GM19240 (cell line): ENCODE results near the gene HIC2.
"Not testable (repeated sequence)": the region's sequence is repeated elsewhere in the genome, so short reads cannot be mapped to it uniquely, and the experiment has no call there.

Source experiments
- DNase-seq: peaks from one replicate; pipeline ENCODE4 v3.0.0; 2011; ENCODE audit warnings: low spot score; ENCODE audit not compliant: insufficient read length

HIC2 gene, protein sequence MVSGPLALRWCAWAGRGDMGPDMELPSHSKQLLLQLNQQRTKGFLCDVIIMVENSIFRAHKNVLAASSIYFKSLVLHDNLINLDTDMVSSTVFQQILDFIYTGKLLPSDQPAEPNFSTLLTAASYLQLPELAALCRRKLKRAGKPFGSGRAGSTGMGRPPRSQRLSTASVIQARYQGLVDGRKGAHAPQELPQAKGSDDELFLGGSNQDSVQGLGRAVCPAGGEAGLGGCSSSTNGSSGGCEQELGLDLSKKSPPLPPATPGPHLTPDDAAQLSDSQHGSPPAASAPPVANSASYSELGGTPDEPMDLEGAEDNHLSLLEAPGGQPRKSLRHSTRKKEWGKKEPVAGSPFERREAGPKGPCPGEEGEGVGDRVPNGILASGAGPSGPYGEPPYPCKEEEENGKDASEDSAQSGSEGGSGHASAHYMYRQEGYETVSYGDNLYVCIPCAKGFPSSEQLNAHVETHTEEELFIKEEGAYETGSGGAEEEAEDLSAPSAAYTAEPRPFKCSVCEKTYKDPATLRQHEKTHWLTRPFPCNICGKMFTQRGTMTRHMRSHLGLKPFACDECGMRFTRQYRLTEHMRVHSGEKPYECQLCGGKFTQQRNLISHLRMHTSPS

DNA sequence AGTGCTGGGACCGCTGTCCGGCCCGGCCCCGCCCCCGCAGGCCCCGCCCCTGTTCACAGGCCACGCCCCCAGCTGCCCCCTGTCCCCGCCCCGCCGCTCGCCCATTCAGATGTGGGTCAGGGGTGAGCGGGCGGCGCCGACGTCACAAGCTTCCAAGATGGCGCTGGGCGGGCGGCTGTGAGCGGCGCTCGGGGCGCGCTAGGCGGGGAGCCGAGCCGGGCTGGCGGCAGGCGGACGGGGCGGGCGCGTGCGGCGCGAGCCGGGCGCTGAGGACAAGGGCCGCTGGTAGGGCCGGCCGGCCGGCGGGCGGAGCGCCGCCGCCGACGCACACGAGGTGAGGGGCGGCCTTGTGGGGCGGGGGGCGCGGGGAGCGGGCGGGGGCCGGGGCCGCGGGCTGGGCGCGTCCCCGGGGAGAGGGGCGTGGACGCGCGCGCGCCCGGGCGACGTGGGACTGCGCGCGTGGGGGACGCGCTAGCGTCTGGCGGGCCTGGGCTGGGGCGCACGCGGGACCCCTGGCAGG, at the start of gene HIC2:
HIC2 (plus strand) TSS at position 145 of the 520 bp plus-strand sequence. CDS start 25,461 bp downstream, outside the sequence.
- DNase-seq = not testable (repeated sequence)

DNA sequence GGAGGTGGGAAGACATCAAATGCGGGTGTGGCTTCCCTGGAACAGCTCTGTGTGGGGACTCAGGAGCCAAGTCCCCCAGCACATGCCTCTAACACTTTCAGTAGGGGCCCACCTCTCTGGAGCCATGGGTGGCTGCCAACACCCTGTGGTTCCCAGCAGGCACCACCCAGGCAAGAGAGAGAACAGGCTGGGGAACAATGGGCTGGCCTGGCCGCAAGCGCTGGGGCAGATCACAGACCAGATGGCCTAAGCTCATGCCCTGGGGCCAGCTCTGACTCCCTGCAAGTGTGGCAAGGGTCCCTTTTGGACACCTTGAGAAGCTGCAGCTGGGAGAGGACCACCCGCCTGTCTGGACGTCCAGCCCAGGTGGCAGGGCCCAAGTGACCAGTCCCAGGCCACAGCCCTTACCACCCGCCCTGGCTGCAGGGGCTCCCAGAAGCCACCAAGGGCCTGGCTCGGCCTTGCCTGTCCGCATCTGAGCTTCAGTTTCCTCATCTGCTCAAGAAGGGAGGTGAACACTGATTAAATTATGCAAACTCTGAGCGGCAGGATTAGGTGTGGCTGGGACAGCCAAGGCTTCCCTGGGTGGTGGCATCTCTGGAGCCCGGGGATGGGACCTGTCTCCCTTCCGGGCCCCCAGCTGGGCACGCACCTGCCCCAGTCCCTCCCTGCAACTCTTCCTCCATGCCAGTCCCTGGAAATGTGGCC, 48.4 kb upstream of the HIC2 start:
- not testable (repeated sequence) for DNase-seq

DNA sequence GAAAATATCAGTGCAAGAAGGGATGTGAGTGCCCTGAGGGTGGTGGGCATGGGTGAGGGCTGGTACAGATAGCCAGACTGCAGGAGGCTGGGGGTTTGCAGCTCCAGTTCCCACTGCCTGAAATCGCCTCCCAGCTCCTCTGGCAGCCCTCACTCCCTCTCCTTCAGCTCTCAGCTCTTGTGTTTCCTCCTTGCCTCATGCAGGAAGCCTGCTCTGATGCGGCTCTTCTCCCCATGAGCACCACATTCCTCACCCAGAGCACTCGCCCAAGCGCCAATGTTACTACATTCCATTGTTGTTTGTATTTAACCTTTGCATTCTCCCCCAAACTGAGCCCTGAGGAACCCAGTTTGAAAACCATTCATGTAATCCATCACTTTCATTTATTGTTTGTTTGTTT, 41.3 kb upstream of the HIC2 start:
- DNase-seq = not testable (repeated sequence)

DNA sequence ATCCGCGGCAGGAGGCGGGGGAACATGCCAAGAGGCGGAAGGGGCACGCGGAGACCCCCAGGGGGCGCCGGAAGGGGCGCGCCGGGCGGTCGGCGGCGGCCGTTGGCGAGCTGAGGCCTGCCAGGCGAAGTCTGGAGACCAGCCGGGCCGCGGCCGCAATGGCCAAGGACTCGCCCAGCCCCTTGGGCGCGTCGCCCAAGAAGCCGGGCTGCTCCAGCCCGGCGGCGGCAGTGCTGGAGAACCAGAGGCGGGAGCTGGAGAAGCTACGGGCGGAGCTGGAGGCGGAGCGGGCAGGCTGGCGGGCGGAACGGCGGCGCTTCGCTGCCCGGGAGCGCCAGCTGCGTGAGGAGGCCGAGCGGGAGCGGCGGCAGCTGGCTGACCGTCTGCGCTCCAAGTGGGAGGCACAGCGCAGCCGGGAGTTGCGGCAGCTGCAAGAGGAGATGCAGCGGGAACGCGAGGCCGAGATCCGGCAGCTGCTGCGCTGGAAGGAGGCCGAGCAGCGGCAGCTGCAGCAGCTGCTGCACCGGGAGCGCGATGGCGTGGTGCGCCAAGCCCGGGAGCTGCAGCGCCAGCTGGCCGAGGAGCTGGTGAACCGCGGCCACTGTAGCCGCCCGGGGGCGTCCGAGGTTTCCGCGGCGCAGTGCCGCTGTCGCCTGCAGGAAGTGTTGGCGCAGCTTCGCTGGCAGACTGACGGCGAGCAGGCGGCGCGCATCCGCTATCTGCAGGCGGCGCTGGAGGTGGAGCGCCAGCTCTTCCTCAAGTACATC, 33.3 kb upstream of the HIC2 start, which contains the start of gene RIMBP3B:
RIMBP3B (plus strand) TSS at position 51 of the 767 bp plus-strand sequence; CDS start at position 159, 108 bp downstream.
- not testable (repeated sequence) for DNase-seq

DNA sequence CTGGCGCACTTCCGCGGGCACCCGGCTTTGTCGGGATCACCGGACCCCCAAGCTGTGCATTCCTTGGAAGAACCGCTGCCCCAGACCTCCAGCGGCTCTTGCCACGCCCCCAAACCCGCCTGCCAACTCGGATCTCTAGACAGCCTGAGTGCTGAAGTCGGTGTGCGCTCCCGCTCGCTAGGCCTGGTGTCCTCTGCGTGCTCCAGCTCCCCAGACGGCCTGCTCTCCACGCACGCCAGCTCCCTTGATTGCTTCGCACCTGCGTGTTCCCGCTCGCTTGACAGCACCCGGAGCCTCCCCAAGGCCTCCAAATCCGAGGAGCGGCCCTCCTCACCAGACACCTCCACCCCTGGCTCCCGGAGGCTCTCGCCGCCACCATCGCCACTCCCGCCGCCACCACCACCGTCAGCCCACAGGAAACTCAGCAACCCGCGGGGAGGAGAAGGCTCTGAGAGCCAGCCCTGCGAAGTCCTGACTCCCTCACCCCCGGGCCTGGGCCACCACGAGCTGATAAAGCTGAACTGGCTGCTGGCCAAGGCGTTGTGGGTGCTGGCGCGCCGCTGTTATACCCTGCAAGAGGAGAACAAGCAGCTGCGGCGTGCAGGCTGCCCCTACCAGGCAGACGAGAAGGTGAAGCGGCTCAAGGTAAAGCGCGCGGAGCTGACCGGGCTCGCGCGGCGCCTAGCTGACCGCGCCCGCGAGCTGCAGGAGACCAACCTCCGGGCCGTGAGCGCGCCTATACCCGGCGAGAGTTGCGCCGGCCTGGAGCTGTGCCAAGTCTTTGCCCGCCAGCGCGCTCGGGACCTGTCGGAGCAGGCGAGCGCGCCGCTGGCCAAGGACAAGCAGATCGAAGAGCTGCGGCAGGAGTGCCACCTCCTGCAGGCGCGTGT, 32.5 kb upstream of the HIC2 start:
- not testable (repeated sequence) for DNase-seq

DNA sequence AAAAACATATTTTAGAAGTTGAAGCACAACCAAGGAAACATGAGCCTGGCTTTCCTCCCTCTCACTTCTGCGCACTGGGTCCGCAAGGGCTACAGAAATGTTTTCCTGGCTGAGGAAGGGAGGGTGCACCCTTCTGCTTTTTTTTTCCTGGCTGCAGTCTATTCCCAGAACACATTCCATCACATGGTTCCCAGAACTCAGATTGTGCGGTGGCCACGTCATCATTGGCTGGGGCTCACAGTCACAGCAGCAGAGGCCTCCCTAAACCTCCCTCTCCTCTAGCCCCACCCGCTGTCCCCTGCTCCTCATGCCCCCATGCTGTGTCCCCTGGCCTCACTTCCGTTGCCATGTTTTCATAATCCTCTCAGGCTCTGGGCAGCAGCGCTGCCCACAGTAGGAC, 27.7 kb upstream of the HIC2 start:
- not testable (repeated sequence) for DNase-seq

DNA sequence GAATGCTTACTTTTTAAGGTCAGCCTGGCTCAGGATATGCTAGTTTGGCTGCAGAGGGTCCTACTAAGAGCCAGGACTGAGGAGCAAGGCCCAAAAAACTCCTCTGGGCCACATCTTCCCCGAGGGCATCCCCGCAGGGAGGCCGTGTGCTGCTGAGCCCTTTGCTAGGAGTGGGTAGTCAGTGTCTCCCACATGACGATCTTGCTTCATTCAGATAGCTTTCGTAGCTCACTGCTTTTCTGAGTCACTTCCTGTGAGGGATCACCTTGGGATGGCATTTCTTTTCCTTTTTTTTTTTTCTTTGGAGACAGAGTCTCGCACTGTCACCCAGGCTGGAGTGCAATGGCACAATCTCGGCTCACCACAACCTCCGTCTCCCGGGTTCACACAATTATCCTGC, 27.2 kb upstream of the HIC2 start:
- not testable (repeated sequence) for DNase-seq

DNA sequence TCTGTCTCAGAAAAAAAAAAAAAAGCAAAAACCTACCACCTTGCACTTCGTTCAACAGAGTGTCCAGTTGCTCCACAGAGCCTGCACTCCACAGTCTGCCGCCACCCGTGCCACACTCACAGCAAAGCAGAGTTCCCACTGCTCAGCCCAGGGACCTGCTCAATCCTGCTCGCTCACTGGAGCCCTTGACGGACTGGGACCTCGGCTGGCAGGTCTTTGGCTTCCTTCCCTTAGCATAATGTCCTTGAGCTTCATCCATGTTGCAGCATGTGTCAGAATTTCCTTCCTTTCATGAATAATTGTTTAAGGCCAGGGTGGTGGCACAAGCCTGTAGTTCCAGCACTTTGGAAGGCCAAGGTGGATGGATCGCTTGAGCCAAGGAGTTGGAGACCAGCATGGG, 22.6 kb upstream of the HIC2 start:
- not testable (repeated sequence) for DNase-seq

DNA sequence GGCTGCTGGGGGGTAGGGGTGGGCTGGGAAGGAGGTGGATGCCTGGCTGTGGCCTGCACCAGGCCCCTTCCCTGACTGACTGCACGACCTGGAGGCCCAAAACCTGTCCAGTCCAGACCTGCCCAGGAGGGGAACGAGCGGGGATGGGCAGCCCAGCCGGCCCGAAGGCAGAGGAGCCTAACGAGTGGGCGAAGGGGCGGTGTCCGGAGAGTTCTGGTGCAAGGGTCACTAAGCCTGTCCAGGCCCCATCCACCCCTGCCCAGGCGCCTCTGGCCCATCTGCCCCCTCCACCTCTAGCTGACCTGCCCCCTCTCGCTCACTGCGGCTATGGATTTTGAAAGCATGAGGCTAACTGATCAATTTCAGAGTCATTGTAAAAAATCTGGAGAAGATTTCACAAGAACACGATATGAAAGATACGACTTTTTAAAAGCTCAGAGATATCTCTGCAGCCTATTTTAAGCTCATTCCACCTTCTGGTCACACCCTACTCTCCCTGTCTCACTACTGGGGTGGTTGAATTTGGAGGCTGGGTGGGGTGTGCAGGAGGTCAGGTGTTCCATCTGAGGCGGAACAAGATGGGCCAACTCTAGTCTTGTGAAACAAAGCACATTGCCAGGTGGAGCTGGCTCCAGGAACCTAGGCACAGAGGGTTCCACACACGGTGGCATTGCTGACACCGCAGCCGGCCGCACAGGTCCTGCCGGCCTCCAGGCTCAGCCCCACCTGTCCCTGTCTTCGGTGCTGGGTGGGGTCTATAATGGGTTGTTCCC, 15.8 kb upstream of the HIC2 start:
- DNase-seq = not testable (repeated sequence)

DNA sequence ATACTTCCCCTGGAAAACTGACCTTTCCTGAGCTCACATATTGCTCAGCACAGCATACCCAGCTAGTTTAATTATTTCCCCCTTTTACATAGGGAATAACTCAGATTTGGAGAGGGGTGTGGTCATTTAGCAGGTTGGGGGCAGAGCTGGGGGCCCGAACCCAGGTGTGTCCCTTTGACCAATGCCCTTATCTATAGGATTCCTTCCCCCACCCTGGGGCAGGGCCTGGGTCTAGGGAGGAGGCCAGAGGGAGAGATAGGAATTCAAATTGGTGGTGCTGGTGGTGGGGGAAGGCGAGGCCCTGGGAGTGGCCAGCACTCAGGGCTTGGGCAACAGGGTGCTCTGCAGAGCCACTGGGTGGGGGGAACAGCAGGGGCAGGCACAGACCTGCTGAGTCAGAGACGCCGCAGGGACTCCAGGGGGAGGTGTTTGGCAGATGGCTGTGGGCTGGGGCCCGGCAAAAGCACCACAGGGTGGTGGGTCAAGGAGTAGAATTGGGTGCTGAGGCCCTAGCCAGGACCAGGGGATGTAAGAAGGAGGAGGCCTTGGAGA, 14.3 kb upstream of the HIC2 start:
- not testable (repeated sequence) for DNase-seq

DNA sequence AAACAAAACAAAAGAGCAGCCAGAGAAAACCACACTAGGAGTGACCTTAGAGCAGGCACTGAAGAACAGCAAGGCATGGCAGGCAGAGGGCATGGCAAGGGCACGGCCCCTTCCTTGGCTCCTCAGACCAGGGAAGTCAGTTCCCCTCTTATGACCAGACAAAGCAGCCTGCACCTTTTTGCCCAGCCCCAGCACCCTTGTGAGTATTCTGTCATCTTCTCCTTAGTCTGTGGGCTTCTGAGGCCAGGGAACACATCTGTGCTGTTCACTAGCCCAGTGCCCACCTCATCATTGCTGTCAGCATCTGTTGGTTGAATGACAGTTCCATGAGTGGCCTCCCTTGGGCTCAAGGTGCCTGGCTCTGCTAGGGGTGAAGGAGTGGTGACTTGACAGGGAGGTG, 10.0 kb upstream of the HIC2 start:
- not testable (repeated sequence) for DNase-seq

DNA sequence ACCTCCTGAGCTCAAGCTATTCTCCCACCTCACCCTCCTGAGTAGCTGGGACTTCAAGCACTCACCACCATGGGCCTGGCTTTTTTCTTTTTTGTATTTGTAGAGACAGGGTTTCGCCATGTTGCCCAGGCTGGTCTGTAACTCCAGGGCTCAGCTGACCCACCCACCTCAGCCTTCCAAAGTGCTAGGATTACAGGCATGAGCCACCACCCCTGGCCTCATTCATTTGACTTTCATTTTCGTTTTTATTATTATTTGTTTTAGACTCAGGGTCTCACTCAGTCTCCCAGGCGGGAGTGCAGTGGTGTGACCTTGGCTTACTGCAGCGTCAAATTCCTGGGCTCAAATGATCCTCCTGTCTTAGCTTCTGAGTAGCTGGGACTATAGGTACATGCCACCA, 9.4 kb upstream of the HIC2 start:
- DNase-seq = not testable (repeated sequence)

DNA sequence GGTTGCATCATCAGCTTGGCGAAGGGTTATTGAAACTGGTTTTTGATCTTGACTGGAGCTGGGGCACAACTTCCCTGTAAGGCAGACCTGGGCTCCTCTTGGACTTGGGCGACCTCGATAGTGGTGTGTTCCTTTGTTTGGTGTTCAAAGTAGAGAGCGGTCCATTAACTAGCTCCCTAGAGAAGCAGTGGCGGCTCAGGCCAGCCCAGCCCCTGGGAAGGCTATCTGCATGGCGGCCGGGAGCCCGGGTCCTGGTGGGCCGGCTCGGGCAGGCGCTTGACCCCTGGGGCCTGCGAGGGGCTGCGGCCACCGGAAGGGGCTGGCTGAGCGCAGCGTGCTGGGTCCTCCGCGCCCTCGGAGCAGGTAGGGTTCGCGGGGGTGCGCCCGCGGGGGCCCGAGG, 796 bp upstream of the HIC2 start:
- not testable (repeated sequence) for DNase-seq

DNA sequence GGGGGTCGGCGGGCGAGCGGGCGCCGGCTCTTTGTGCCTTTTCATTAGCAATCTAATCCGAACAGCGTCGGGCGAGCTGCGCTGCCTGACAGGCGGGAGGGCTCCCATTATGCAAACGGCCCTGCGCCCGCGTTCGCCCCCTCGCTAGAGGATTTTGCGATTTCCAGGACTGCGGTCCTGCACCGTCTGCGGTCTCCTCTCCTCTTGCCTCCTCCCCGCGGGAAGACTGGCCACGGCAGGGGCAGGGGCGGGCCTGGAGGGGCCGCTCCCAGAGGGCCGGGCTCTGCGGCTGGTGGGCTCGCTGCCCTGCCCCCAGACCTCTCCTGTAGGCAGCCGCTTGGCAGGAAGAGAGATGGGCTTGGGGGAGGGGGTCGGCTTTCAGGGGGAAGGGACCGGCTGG, 682 bp downstream of the HIC2 start:
- DNase-seq = not testable (repeated sequence)

DNA sequence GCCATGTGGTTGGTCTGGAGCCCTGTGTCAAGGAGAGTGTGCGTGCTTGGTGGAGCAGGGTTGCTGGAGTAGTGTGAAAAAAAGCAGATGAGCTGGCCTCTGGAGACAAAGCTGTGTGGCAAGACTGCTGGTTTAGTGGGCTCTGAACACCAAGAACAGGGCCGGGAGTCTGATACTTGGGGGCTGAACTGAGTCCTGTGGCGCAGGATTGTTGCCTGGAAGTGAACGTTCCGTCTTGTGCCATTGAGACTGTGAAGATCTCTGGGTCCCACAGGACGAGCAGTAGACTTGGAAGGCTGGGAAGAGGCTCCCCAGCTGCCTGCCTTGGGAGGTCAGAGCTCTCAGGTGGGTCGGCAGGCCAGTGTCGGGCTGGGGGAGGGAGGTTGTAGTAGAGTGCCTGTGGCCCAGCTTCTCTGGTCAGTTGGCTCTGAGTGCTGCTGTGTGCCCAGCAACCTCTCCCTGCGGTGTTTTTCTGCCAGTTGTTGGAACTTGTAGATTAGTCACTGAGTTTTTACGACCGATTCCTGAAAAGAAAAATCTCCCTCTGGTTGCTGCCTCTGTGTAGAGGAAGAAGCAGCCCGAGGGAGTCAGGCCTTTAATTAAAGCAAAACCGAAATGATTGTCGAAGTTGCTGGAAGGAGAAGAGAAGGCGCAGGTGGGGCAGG, 1.9 kb downstream of the HIC2 start:
- DNase-seq = not testable (repeated sequence)

DNA sequence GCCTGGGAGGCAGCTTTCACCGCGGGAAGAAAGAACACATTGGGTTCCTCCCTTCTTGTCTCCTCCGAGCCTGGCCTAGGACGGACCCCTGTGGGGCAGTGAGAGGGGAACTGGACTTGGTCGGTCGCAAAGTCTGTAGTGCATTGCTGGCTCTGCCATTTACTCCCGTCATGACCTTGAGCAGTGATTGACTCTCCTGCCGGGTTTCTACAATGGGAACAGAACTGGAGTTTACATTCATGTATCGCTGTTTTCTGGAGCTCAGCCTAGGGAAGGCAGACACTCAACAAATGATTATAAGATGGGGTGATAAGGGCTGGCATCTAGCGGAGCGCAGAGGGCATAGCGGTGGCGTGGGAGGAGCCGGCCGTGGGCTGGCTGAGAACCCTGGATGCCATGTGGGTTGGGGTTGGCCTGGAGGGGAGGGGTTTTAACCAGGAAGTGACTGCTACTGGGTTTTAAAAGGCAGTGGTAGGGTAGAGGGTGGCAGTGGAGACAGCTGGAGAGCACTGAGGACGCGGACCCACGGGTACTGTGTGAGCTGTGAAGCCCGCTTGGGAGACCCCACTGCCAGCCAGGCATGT, 3.1 kb downstream of the HIC2 start:
- DNase-seq = not testable (repeated sequence)

DNA sequence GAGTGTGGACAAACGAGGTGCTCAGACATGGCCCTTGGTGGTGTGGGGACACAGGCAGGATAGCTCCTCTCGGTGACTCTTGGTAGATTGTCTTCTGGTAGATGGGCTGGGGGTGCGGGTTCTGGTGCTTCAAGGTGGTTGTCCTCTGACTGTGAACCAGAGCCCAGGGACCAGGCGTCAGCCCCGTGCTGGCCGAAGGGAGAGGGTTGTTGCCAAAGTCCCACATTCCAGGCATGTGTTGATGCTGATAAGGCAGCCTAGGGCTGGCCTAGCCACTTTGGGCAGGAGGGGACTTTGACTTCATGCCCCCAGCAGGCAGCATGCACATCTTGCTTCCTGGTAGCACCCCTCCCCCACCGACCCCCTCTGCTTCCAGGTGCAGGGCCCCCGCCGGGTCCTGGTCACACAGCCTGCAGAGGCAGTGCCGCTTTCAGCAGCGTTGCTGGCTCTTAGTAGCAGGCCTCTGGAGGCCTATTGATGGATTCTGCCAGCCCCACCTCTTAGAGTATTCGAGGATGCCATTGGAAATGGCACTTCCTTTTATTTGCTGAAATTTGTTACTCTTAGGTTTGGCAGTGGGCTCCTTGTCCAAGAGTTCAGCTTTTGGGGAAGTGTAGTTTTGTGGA, 7.0 kb downstream of the HIC2 start:
- not testable (repeated sequence) for DNase-seq
